Posterior vena cava (tissue), 2 donors: ENCODE results near the gene GNGT2. TPM values are rescaled to one million over a fixed set of nuclear protein-coding genes. Genes with fewer than 3 reads are reported as not detected.
A peak's percentile ranks its signal among the peaks of the same experiment; 100 is the strongest.

Source experiments
- DNase-seq: peaks from one replicate; pipeline ENCODE4 v3.0.0-alpha.2; 2020; ENCODE audit warnings: low spot score
- intact Hi-C, 2 donors: fragments of 100-400 bp; cut with DNase I; formaldehyde crosslinking; loops; one replicate each; pipeline versions ENCODE4 v1.14.1 to v1.14.2; 2022 to 2023
- total RNA-seq, 2 donors: library from RNA; stranded (reverse); fragmentation: NEBNext Ultra II Directional; extraction: Animal tissue kit (Norgen Biotek cat#: 25700); gene quantifications; one replicate each; pipeline ENCODE4 v1.2.1, GENCODE V29; 2021
- donor health status: DM: yes; HTN: yes; CAD: no.
- donor health status: DM: yes; HTN: yes; CAD: no.

Gene GNGT2
- total RNA-seq, 2 donors from 2014 or later, result 2.1 to 2.3 TPM

DNA sequence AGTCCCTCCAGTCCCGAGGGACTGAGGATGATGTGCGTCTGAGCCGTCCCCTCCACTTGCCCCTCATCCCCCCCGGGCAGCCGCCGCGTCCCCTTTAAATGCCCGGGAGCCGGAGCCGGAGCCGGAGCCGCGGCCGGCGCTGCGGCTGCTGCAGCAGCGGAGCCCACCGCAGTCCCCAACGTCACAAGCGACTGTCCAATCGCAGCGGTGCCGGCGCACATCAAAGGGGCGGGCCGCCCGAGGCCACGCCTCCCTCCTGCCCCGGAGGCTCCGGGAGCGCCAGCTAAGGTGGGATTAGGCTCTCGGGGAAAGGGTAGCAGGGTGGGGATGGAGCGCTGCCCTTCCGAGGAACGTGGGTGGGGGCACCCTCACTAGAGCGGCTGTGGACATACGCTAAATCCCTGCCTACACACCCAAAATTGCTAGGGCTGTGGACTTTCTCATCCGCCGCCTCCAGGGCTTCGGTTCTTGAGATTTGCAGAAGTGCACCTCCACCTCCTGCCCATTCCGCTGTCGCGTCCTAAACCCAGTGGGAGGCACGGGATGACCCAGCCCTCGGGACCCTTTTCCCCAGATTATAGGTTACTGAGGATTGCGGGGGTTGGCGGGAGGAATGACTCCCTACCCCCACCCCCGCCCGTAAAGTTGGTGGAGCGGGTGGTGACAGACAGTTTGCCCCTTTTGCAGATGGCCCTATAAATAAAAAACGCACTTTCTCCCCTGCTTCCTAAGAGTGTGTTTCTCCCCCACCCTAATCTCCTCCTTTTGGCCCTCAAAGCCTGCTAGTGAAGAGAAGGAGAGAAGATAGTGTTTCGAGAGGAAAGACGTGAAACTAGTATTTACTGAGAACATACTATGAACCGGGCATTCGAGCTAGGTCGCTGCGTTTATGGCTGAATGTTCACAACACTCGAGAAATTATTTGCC is 20.5 kb upstream of the GNGT2 start, which contains the start of gene PHOSPHO1:
Gene PHOSPHO1 (minus strand): TSS at position 152 of the 927 bp plus-strand sequence. CDS start 4,096 bp downstream, outside the sequence.
- intact Hi-C loops, result no loop called here
- DNase-seq, result peak; percentile 95

GRCh38 chr17:49229805-49230600 is 19.6 kb upstream of the GNGT2 start:
- intact Hi-C loops, result no loop called here
- no peak for DNase-seq

GRCh38 chr17:49229076-49229804 is 18.9 kb upstream of the GNGT2 start:
- intact Hi-C loops, result no loop called here
- DNase-seq, result no peak

DNA sequence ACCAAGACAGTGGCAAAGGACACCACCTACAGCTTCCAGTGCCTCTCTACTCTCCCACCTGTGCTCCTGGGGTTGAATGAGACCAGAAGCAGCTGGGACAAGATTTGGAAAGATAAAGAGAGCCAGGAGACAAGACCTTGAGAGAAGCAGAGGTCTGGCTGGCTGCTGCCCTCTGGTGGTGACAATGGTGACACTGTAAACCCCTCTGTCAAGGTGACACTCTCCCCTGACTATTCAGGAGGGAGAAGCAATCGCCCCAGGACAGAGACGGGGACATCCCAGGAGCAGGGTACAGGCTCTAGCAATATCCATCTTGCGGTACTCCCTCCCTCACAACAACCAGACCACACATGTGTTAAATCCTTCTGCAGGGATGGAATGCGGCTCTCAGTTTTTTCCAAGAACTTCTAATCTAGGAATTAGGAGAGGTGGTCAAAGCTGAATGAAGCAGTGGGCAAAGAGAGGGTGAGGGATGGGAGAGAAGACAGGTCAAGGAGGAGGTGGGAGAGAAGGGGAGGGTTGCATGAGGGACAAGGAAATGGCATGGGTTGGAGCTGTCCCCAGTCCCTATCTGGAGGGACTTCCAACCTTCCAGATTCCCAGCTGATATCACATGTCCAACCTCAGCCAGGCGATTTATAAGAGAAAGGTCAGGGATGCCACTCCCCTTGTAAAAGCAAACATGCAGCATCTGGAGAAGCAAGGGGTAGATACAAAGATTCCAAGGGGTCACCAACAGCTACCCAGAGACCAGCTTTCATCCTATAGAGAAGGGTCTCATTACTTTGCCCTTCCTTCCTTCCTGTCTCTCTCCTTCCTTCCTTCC is 17.3 kb upstream of the GNGT2 start:
- intact Hi-C loops, result no loop called here
- peak; percentile 90 for DNase-seq

DNA sequence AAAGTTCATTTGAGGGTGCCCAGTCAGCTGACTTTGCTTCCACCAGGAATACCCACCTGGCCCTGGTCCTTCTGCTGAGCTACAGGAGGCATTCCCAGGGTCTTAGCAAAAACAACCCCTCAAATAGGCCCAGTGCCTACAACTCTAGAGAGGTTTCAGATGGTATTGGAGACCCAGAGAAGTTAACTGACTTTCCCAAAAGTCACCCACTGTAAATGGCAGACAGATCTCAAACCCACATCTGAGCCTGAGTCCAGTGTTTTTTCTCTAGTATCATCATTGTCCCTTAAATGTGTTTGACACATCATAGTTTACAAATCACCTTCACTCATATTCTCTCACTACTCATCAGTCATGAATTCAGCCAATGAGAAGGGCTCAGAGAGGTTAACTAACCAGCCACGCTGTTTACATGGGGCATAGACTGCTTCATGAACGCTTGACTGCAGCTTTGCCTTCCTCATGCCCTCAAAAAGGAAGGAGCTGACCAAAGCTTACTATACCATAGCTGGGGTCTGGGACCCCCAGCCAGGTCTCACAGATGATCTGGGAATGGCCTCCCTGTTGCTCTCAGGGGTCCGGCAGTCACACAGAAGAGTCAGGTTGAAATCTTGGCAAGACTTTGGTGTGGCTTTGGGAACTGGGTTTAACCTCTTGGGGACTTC is 16.5 kb upstream of the GNGT2 start:
- DNase-seq, result no peak
- intact Hi-C loops, result no loop called here

DNA sequence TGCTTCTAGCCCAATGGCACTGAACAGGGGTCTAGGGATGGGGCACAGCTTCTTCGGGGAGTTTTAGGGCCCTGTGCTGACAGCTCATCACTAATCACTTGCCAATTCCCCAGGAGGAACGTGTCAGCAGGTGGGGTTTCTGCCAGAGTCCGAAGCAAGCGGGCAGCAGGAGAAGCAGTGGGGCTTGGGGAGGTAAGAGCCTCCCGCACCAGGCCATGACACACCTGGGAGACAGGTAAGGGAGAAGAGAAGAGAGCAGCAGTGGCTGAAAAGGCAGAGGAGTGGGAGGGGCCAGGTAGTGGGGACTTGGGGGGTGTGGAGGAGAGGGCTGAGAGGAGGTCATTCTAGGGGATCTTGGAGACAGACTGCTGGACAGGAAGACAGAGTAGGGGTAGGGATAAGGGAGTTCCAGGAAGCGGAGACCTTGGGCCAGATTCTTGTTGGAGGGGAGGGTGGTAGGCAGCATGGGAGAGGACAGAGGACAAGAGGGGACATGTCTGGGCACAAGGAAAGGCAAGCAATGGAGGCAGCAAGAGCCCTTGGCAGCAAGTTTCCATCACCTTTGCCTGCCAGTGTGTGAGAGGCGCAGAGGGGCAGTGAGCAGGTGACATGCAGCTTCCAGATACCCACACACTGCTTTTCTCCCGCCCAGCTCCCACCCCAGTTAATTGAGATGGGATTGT is 15.3 kb upstream of the GNGT2 start:
- intact Hi-C loops, result no loop called here
- DNase-seq, result no peak

GRCh38 chr17:49224997-49225337 is 14.6 kb upstream of the GNGT2 start:
- DNase-seq, result no peak
- intact Hi-C loops, result no loop called here

DNA sequence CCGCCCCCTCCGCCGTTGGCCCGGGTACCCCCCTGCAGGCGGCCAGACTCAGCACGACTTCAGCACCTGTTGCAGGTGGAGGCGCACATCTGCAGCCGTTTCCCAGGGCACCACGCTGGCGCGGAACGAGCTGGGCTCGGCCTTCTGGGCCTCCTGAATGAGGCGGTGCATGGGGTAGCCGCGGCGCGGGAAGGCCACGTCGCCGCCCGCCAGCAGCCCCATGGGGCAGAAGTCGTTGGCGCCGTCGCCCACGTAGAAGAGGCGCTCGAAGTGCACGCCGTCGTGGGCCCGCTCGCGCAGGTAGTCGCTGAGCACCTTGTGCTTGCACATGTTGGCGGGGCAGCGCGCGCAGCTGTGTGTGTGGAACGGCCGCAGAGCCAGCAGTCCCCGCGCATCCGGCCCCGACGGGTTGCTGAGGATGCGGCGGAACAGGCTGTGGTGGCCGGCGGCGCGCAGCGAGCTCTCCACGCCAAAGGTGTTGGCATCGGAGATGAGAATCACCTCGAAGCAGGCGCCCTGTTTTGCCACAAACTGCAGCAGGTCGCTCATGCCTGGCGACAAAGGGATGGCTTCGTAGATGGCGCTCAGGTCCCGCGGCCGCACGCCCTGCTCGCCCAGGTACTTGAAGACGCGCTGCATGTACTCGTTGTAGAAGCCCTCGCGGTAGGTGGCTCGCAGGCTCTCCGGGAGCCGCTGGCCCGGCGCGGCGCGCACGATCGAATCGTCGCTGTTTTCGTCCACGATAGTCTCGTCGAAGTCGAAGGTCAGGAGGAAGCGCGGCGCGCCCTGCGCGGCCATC is 14.0 kb upstream of the GNGT2 start:
- intact Hi-C loops, result no loop called here
- peak; percentile 85 for DNase-seq

DNA sequence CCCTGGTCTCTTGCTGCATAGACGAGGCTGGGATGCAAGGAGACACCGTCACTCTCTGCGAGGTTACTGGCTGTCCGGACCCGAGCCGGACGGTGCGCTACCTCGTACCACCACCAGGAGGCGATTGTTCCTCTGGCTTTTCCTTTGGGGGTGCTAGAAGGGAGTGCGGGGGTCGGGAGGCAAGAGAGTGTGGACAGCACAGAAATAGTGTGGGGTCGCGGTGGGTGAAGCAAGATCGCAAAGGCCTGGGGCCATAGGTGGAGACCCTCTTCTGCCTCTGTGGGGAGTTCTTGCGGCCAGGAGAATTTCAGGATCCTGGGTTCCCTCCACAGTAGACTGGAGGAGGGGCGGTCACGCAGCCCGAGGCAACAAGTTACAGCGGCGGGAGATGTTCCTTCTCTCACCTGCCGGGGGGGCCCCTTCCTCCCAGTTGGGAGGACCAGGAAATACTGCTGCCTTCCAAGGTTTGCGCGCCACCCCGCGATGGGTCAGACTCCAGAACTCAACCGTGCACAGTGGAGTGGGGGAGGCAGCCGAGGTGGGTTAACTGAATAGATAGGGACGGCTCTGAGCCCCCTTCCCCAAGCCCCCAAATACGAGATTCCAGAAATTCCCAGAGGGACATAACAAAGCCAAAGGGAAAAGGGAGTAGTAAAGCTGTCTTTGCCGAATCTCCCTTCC is 13.3 kb upstream of the GNGT2 start:
- peak; percentile 87 for DNase-seq
- intact Hi-C loops, result loop anchor here in 1 of 2 donors (2.0 kb wide), 1 partner anchor 67 kb away; no protein-coding TSS in a partner anchor

DNA sequence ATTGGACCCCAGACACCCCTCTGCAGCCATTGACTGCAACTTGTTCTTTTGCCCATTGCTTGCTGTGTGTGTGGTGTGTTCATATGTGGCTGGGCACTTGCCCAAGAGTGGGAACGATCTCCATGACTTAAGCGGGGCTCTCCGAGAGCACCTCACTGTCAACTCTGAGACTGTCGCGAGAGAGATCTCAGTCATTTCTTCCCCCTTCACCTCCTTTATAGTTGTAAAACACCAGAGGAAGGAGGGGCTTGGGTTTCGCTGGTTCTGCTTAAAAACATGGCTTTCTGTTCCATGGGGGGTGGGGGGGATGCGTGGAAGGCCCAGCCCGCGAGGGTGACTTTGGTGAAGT is 12.8 kb upstream of the GNGT2 start:
- no peak for DNase-seq
- intact Hi-C loops, result loop anchor here in 1 of 2 donors (2.0 kb wide), 1 partner anchor 68 kb away; no protein-coding TSS in a partner anchor

DNA sequence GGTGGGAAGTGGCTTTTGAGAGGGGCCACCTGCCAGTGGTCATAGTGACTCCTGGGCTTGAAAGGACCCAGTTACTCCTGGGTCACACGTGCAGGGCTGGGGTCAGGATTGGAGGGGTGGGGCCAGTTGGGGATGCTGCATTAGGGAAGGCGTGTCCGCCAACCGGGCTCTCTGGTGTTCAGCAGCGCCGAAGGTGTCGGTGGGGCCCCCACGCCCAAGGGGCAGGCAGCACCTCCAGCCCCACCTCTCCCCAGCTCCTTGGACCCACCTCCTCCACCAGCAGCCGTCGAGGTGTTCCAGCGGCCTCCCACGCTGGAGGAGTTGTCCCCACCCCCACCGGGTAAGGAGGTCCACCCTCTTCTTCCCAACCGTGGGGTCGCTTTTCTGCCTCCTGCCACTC is 9.6 kb upstream of the GNGT2 start:
- intact Hi-C loops, result loop anchor here in 1 of 2 donors (10.0 kb wide), 1 partner anchor 175 kb away; no protein-coding TSS in a partner anchor
- no peak for DNase-seq

- DNase-seq, result peak; percentile 82
- intact Hi-C loops, result loop anchor here in 1 of 2 donors (10.0 kb wide), 1 partner anchor 176 kb away; no protein-coding TSS in a partner anchor
Measured at GRCh38 chr17:49218941-49219913, 8.9 kb upstream of the GNGT2 start.

GRCh38 chr17:49217651-49218413 is 7.5 kb upstream of the GNGT2 start:
- peak; percentile 91 for DNase-seq
- intact Hi-C loops, result loop anchor here in 1 of 2 donors (10.0 kb wide), 1 partner anchor 177 kb away; no protein-coding TSS in a partner anchor
